Right cardiac atrium (tissue), 5 donors: ENCODE results near the gene CTNND2. TPM values are rescaled to one million over a fixed set of nuclear protein-coding genes. Genes with fewer than 3 reads are reported as not detected.

ENCODE experiments used
- ATAC-seq, 2 donors: fragments of 200-7000 bp; cut with Tn5 transposase; one replicate each; pipeline versions ENCODE4 v1.8.0 to v1.9.1; 2020; ENCODE audit warnings: moderate library complexity in 2 of 2, mild to moderate bottlenecking in 1 of 2
- DNase-seq, 3 donors: peaks; one replicate each; pipeline ENCODE4 v3.0.0-alpha.2; 2020
- H3K27ac ChIP-seq: one replicate; pipeline ENCODE4 v1.5.1; 2013; ENCODE audit warnings: mild to moderate bottlenecking, low read length, control low read depth, moderate library complexity
- H3K27me3 ChIP-seq: one replicate; pipeline ENCODE4 v1.6.1; 2013; ENCODE audit not compliant: control insufficient read depth, insufficient read depth
- H3K4me1 ChIP-seq: one replicate; pipeline ENCODE4 v1.6.1; 2013; ENCODE audit warnings: low read length; ENCODE audit not compliant: control insufficient read depth, insufficient read depth
- H3K4me3 ChIP-seq: one replicate; pipeline ENCODE4 v1.5.1; 2013; ENCODE audit warnings: low read length, control low read depth
- H3K9me3 ChIP-seq: one replicate; pipeline ENCODE4 v1.6.1; 2013; ENCODE audit warnings: low read length; ENCODE audit not compliant: control insufficient read depth
- WGBS: extraction: QIAGEN DNeasy Blood & Tissue Kit; methylation state at CpG from one replicate; pipeline ENCODE4 v1.1.7; 2013; 5-methylcytosine and 5-hydroxymethylcytosine counted together
- intact Hi-C, 4 donors: fragments of 100-400 bp; cut with DNase I; formaldehyde crosslinking; loops; one replicate each; pipeline versions ENCODE4 v1.11.0 to v1.14.0; 2022 to 2023
- polyA plus RNA-seq: library from polyadenylated mRNA; stranded (reverse); fragments of 200-250 nt; gene quantifications from one replicate; pipeline ENCODE4 v1.2.3, GENCODE V29; 2013
- total RNA-seq, 4 donors: library from RNA; stranded (reverse); fragmentation: NEBNext Ultra II Directional; extraction: Animal tissue kit (Norgen Biotek cat#: 25700); gene quantifications; one replicate each; pipeline ENCODE4 v1.2.1, GENCODE V29; 2021
- donor health status: healthy with polysubstance abuse.
- donor health status: DM: no; HTN: yes; CAD: no.
- donor health status: DM: no; HTN: no; CAD: no.
- donor health status: DM: no; HTN: yes; CAD: no; lungs with severe emphysema.
- donor health status: DM: yes; HTN: yes; CAD: no.

Gene CTNND2
- total and polyA plus RNA-seq, 5 donors: 2.6 to 14.0 (median 4.8) TPM

GRCh38 chr5:11715461-11716196 is 188.6 kb downstream of the CTNND2 start:
- intact Hi-C loops: no loop called here
- Histone ChIP-seq H3K27me3 (no peaks in the 10 kb centered on the region), H3K4me3 (no peak overlapping the region), H3K27ac (no peak overlapping the region), H3K9me3 (no peaks in the 10 kb centered on the region), H3K4me1 (no peaks in the 10 kb centered on the region)
- no peak for ATAC-seq
- DNase-seq: no peak
- WGBS: 88% methylated on average over 6 of the region's 6 CpGs

DNA sequence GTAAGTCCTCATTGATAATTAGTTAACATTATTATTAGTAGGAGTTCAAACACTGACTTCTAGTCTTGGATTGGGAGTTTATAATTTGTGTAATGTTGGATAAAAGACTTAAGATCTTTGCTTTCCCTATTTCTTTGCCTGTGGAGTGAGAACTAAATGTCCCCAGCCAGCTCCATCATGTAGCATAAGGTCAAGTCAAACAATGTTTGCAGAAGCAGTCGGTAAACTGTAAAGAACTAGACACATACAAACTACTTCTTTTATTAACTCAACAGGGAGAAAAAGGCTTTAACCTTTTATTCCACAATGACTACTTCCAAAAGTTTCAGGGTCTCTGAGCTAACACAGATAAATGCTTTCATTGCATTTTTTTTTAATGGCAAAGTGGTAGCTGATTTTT is 192.3 kb downstream of the CTNND2 start:
- Histone ChIP-seq H3K4me3 (no peak overlapping the region), H3K27me3 (no peaks in the 10 kb centered on the region), H3K27ac (no peak overlapping the region), H3K4me1 (no peaks in the 10 kb centered on the region), H3K9me3 (no peaks in the 10 kb centered on the region)
- ATAC-seq: no peak
- no peak for DNase-seq
- WGBS: 75% methylated on average over 1 of the region's 1 CpG
- intact Hi-C loops: no loop called here

GRCh38 chr5:11709021-11709420 is 195.2 kb downstream of the CTNND2 start:
- intact Hi-C loops: no loop called here
- DNase-seq (no peak), ATAC-seq (no peak)
- 41% methylated on average over 4 of the region's 4 CpGs for whole genome bisulfite sequencing
- Histone ChIP-seq H3K9me3 (peaks cover 2% of the 10 kb centered on the region), H3K27me3 (no peaks in the 10 kb centered on the region), H3K4me1 (no peaks in the 10 kb centered on the region), H3K4me3 (no peak overlapping the region), H3K27ac (no peak overlapping the region)

DNA sequence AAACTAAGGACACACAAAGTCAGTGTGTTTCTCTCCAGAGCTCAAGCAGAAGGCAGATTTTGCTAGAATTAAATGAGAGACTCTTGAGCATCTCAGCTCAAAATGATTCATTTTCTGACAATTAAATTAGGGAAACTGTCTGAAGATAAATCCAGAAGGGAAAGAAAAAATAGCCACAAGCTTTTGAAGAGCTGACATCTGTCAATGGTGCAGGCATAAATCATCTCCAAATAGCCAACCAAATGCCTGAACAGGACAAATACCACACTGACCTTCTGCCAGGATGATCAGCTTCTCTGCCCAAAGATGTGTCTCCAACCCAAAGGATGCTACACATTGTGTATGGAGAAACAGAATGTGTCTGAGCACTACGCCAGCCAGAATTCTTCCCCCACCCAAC is 199.3 kb downstream of the CTNND2 start:
- Histone ChIP-seq H3K27me3 (no peaks in the 10 kb centered on the region), H3K27ac (no peak overlapping the region), H3K9me3 (peaks cover 2% of the 10 kb centered on the region), H3K4me1 (no peaks in the 10 kb centered on the region), H3K4me3 (no peak overlapping the region)
- intact Hi-C loops: no loop called here
- WGBS: 86% methylated on average over 1 of the region's 1 CpG
- no peak for ATAC-seq
- no peak for DNase-seq

DNA sequence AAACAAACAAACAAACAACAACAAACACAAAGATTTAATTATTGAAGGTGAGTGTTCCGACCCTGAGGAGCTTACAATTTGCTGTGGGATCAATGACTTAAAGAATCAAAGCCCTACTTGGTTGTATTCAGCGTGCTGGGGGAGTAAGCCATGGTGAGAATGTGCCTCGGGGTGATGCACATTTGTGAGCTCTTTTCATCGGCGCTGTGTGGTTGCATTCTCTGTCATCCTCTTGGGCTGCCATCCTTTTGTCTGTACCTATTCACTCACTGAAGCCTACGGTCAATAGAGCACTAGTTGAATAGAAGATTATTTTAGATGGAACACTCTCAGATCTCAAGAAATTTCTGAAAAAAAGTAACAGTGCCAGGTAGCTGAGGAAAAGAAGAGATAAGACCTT is 203.9 kb downstream of the CTNND2 start:
- Histone ChIP-seq H3K27ac (no peak overlapping the region), H3K9me3 (peaks cover 2% of the 10 kb centered on the region), H3K4me3 (no peak overlapping the region), H3K27me3 (no peaks in the 10 kb centered on the region), H3K4me1 (no peaks in the 10 kb centered on the region)
- 83% methylated on average over 6 of the region's 6 CpGs for WGBS
- intact Hi-C loops: no loop called here
- no peak for DNase-seq
- ATAC-seq: no peak

- 91% methylated on average over 7 of the region's 7 CpGs for WGBS
- Histone ChIP-seq H3K4me1 (no peaks in the 10 kb centered on the region), H3K27me3 (no peaks in the 10 kb centered on the region), H3K4me3 (no peak overlapping the region), H3K9me3 (no peaks in the 10 kb centered on the region), H3K27ac (no peak overlapping the region)
- DNase-seq (no peak), ATAC-seq (no peak)
- intact Hi-C loops: no loop called here
Observed at GRCh38 chr5:11692636-11693035, 211.6 kb downstream of the CTNND2 start.

GRCh38 chr5:11687498-11687897 is 216.7 kb downstream of the CTNND2 start:
- Histone ChIP-seq H3K27ac (no peak overlapping the region), H3K4me3 (no peak overlapping the region), H3K4me1 (no peaks in the 10 kb centered on the region), H3K9me3 (no peaks in the 10 kb centered on the region), H3K27me3 (no peaks in the 10 kb centered on the region)
- ATAC-seq (no peak), DNase-seq (no peak)
- WGBS: 59% methylated on average over 1 of the region's 1 CpG
- intact Hi-C loops: no loop called here

- intact Hi-C loops: no loop called here
- Histone ChIP-seq H3K9me3 (no peaks in the 10 kb centered on the region), H3K4me3 (no peak overlapping the region), H3K27ac (no peak overlapping the region), H3K27me3 (no peaks in the 10 kb centered on the region), H3K4me1 (no peaks in the 10 kb centered on the region)
- no peak for ATAC-seq
- no peak for DNase-seq
- WGBS: 62% methylated on average over 2 of the region's 2 CpGs
Observed at GRCh38 chr5:11684607-11685006, 219.6 kb downstream of the CTNND2 start.

GRCh38 chr5:11683666-11684065 is 220.6 kb downstream of the CTNND2 start:
- intact Hi-C loops: no loop called here
- WGBS: 79% methylated on average over 2 of the region's 2 CpGs
- no peaks in the 10 kb centered on the region for H3K4me1 ChIP-seq
- DNase-seq (peak; percentile 42 to 72 (median 62)), ATAC-seq (peak; percentile 41 to 43)
- no peak overlapping the region for H3K4me3 ChIP-seq
- no peaks in the 10 kb centered on the region for H3K27me3 ChIP-seq
- H3K9me3 ChIP-seq: no peaks in the 10 kb centered on the region
- H3K27ac ChIP-seq: no peak overlapping the region

DNA sequence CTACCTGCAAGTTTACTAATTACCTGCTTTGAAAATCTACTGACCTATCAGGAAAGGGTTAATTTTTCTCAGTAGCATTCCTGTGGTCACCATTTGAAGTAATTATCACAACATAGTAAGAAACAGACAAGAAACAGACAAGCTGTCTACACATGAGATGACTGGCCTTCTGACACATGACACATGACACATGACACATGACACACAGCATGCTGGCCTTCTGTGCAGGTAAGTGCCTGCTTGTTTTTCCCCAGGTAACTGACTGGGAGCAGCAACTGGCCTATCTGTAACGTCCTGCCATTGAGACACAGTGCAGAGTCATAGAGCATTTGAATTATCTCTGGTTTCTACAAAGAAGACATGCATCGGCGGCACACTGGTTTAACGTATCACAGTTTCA is 222.4 kb downstream of the CTNND2 start:
- intact Hi-C loops: no loop called here
- no peak for ATAC-seq
- Histone ChIP-seq H3K4me3 (no peak overlapping the region), H3K9me3 (no peaks in the 10 kb centered on the region), H3K27me3 (no peaks in the 10 kb centered on the region), H3K27ac (no peak overlapping the region), H3K4me1 (no peaks in the 10 kb centered on the region)
- no peak for DNase-seq
- WGBS: 59% methylated on average over 4 of the region's 4 CpGs

- no peak overlapping the region for H3K27ac ChIP-seq
- DNase-seq (no peak), ATAC-seq (no peak)
- intact Hi-C loops: no loop called here
- no peaks in the 10 kb centered on the region for H3K9me3 ChIP-seq
- 59% methylated on average over 5 of the region's 5 CpGs for WGBS
- H3K27me3 ChIP-seq: no peaks in the 10 kb centered on the region
- H3K4me1 ChIP-seq: no peaks in the 10 kb centered on the region
- H3K4me3 ChIP-seq: no peak overlapping the region
Observed at GRCh38 chr5:11679676-11680075, 224.6 kb downstream of the CTNND2 start.

- Histone ChIP-seq H3K4me1 (no peaks in the 10 kb centered on the region), H3K4me3 (no peak overlapping the region), H3K27me3 (no peaks in the 10 kb centered on the region), H3K27ac (no peak overlapping the region), H3K9me3 (no peaks in the 10 kb centered on the region)
- intact Hi-C loops: no loop called here
- WGBS: 84% methylated on average over 2 of the region's 2 CpGs
- no peak for ATAC-seq
- no peak for DNase-seq
Observed at GRCh38 chr5:11675184-11675583, 229.1 kb downstream of the CTNND2 start.
